NOMO-1 treated with DMSO at 0.1 percent for 48 hours (cell line): ENCODE results near the gene RNU1-2.
"Not testable (repeated sequence)": the region's sequence is repeated elsewhere in the genome, so short reads cannot be mapped to it uniquely, and the experiment has no call there.

Experiments
- DNase-seq: peaks from one replicate; lab custom pipeline; 2025; ENCODE audit not compliant: unreplicated experiment; lab: John Stamatoyannopoulos, UW

RNU1-2 gene

GRCh38 chr1:16895598-16896315 is at the start of gene RNU1-2:
Gene RNU1-2, plus strand, starts transcription at chr1:16895980.
- peak; percentile 99 for DNase-seq

- not testable (repeated sequence) for DNase-seq
These were observed 39.6 kb upstream of the RNU1-2 start for GRCh38 chr1:16856201-16856600.

- DNase-seq, result not testable (repeated sequence)
These were observed 36.4 kb upstream of the RNU1-2 start for GRCh38 chr1:16859167-16860041.

- not testable (repeated sequence) for DNase-seq
These were observed 35.7 kb upstream of the RNU1-2 start for GRCh38 chr1:16860048-16860447.

GRCh38 chr1:16861832-16862245 is 33.9 kb upstream of the RNU1-2 start:
- not testable (repeated sequence) for DNase-seq

GRCh38 chr1:16862415-16862814 is 33.4 kb upstream of the RNU1-2 start:
- DNase-seq, result not testable (repeated sequence)

- not testable (repeated sequence) for DNase-seq
These were observed 32.8 kb upstream of the RNU1-2 start for GRCh38 chr1:16863024-16863423.

GRCh38 chr1:16866926-16867707 is 28.7 kb upstream of the RNU1-2 start:
- DNase-seq, result peak; percentile 37

- not testable (repeated sequence) for DNase-seq
These were observed 27.0 kb upstream of the RNU1-2 start for GRCh38 chr1:16868787-16869186.

GRCh38 chr1:16869996-16870395 is 25.8 kb upstream of the RNU1-2 start:
- not testable (repeated sequence) for DNase-seq

GRCh38 chr1:16871171-16871570 is 24.6 kb upstream of the RNU1-2 start:
- not testable (repeated sequence) for DNase-seq

GRCh38 chr1:16872152-16873075 is 23.4 kb upstream of the RNU1-2 start:
- DNase-seq, result not testable (repeated sequence)

GRCh38 chr1:16873076-16873879 is 22.5 kb upstream of the RNU1-2 start:
- not testable (repeated sequence) for DNase-seq

- not testable (repeated sequence) for DNase-seq
These were observed 20.6 kb upstream of the RNU1-2 start for GRCh38 chr1:16874968-16875765.

- not testable (repeated sequence) for DNase-seq
These were observed 14.0 kb upstream of the RNU1-2 start for GRCh38 chr1:16881742-16882141.

- no peak for DNase-seq
These were observed 12.8 kb upstream of the RNU1-2 start for GRCh38 chr1:16882986-16883385.

GRCh38 chr1:16884487-16884886 is 11.3 kb upstream of the RNU1-2 start:
- not testable (repeated sequence) for DNase-seq

- no peak for DNase-seq
These were observed 8.7 kb upstream of the RNU1-2 start for GRCh38 chr1:16886860-16887605.
